ENCODE measurements around the gene AARS2. TPM values are rescaled to one million over a fixed set of nuclear protein-coding genes. Genes with fewer than 3 reads are reported as not detected.

AARS2 gene
- total and polyA plus RNA-seq, 2 of the 4 experiments (the other 2 are of a cell fraction), result 9.1 to 10.4 TPM

GRCh38 chr6:44260011-44260410 lies 53.1 kb downstream of the AARS2 start:
- Histone ChIP-seq H3K79me1 (ENCODE audit: low read depth in 1 of 2, low read length in 2 of 2) (peaks cover 24 to 64% of the 10 kb centered on the region in 2 experiments), H3K14ac (replicated peaks; ENCODE audit: low read depth, low read length) (no peak overlapping the region), H2BK20ac (ENCODE audit: low read depth, low read length) (no peak overlapping the region), H2AK5ac (ENCODE audit: low read depth, low read length) (no peak overlapping the region), H3K27me3 (ENCODE audit: control insufficient read depth, insufficient read depth, low read length) (no peaks in the 10 kb centered on the region), H2BK15ac (ENCODE audit: low read depth, low read length) (no peak overlapping the region), H3K4me2 (ENCODE audit: low read depth, low read length) (no peak overlapping the region), H2BK5ac (ENCODE audit: low read depth, low read length, poor library complexity, severe bottlenecking) (no peak overlapping the region), H4K20me1 (ENCODE audit: insufficient read depth, low read length) (peaks cover 25% of the 10 kb centered on the region), H2AFZ (replicated peaks; ENCODE audit: low read length, poor library complexity) (no peak overlapping the region), H2BK120ac (ENCODE audit: low read depth, low read length) (no peak overlapping the region), H3K18ac (ENCODE audit: low read depth, low read length) (no peak overlapping the region), H3K9ac (ENCODE audit: low read depth, low read length) (no peak overlapping the region), H3K23ac (ENCODE audit: low read depth, low read length) (no peak overlapping the region), H4K91ac (ENCODE audit: insufficient read depth, low read depth, low read length) (no peak overlapping the region), H3K27ac (ENCODE audit: insufficient read depth, low read length) (no peak overlapping the region), H3K9me3 (ENCODE audit: control insufficient read depth, insufficient read depth, low read length) (no peaks in the 10 kb centered on the region), H4K5ac (ENCODE audit: low read depth, low read length) (no peak overlapping the region), H3K9me1 (ENCODE audit: insufficient read depth, low read length) (peaks cover 20% of the 10 kb centered on the region), H3K4ac (ENCODE audit: low read depth, low read length) (no peak overlapping the region), H3K36me3 (ENCODE audit: control insufficient read depth, insufficient read depth, low read length) (peaks cover 18% of the 10 kb centered on the region), H4K8ac (ENCODE audit: low read depth in 2 of 2, low read length in 2 of 2) (no peak overlapping the region), H2AK9ac (replicated peaks; ENCODE audit: low read depth, low read length, poor library complexity) (no peak overlapping the region), H3K56ac (ENCODE audit: extremely low read depth, insufficient read depth, low read length) (no peak overlapping the region), H3K4me1 (ENCODE audit: control insufficient read depth, insufficient read depth, low read length) (peaks cover 30% of the 10 kb centered on the region), H3K4me3 (ENCODE audit: insufficient read depth, low read depth, low read length) (no peak overlapping the region)
- in situ Hi-C loops (cut with MboI; ENCODE audit: low sequenced_read_pairs), result no loop called here
- 89% methylated on average over 3 of the region's 8 CpGs; no CpG with 5 or more reads in 1 of the 2 experiments for WGBS, 2 experiments (ENCODE audit: extremely low coverage in 2 of 2, insufficient read length in 1 of 2)
- intact Hi-C loops (cut with micrococcal nuclease), result no loop called here
- dilution Hi-C loops (cut with HindIII; ENCODE audit: low sequenced_read_pairs, unreplicated experiment), result no loop called here
- ChIA-PET POLR2A (ENCODE audit: unreplicated experiment) (no interaction called here), CTCF (no interaction called here)
- no peak for TF ChIP-seq RCOR1 (IDR thresholded peaks at IDR 0.05; ENCODE audit: insufficient replicate concordance, low read length)
- no peak for TF ChIP-seq MAZ (IDR thresholded peaks at IDR 0.05; ENCODE audit: borderline replicate concordance, low read depth, low read length)
- no peak for TF ChIP-seq CEBPB (IDR thresholded peaks at IDR 0.05; ENCODE audit: low read depth, low read length)
- no peak for TF ChIP-seq USF2 (IDR thresholded peaks at IDR 0.05; ENCODE audit: low read depth, low read length)
- no peak for TF ChIP-seq MAFK (IDR thresholded peaks at IDR 0.05; ENCODE audit: low read depth, low read length)
- TF ChIP-seq RFX5 (IDR thresholded peaks at IDR 0.05; ENCODE audit: low read depth, low read length), result no peak
- TF ChIP-seq CTCF (conservative IDR thresholded peaks at IDR 0.05; ENCODE audit: low read depth, low read length), result no peak
- no peak for TF ChIP-seq SMC3 (IDR thresholded peaks at IDR 0.05; ENCODE audit: low read depth, low read length)
- no peak for TF ChIP-seq RAD21 (IDR thresholded peaks at IDR 0.05; ENCODE audit: low read length)
- TF ChIP-seq POLR2A (IDR thresholded peaks at IDR 0.05; ENCODE audit: low read depth, low read length), result no peak
- no peak for TF ChIP-seq FOS (IDR thresholded peaks at IDR 0.05; ENCODE audit: low read depth, low read length)
- TF ChIP-seq MXI1 (IDR thresholded peaks at IDR 0.05; ENCODE audit: borderline replicate concordance, low read depth, low read length), result no peak
- no peak for TF ChIP-seq ELK1 (IDR thresholded peaks at IDR 0.05; ENCODE audit: borderline replicate concordance, low read depth, low read length)
- TF ChIP-seq BHLHE40 (IDR thresholded peaks at IDR 0.05; ENCODE audit: low read depth, low read length), result no peak
- BruUV-seq (replicated peaks), result no TSS peak
- ATAC-seq (ENCODE audit: low read depth) (no peak), DNase-seq (no peak)

Measured in IMR-90 (cell line).